GM12872 (cell line): ENCODE measurements around the gene COG8.

Source experiments
- TF ChIP-seq, protein P1 (sequence below): IDR thresholded peaks from 3 replicates; pipeline ENCODE4 v1.5.1; 2011; ENCODE audit warnings: low read depth, mild to moderate bottlenecking, low read length, moderate library complexity; ENCODE audit not compliant: insufficient read depth

The COG8 gene

GRCh38 chr16:69376393-69377059, 37.2 kb upstream of the COG8 start:
- TF ChIP-seq, protein P1, sequence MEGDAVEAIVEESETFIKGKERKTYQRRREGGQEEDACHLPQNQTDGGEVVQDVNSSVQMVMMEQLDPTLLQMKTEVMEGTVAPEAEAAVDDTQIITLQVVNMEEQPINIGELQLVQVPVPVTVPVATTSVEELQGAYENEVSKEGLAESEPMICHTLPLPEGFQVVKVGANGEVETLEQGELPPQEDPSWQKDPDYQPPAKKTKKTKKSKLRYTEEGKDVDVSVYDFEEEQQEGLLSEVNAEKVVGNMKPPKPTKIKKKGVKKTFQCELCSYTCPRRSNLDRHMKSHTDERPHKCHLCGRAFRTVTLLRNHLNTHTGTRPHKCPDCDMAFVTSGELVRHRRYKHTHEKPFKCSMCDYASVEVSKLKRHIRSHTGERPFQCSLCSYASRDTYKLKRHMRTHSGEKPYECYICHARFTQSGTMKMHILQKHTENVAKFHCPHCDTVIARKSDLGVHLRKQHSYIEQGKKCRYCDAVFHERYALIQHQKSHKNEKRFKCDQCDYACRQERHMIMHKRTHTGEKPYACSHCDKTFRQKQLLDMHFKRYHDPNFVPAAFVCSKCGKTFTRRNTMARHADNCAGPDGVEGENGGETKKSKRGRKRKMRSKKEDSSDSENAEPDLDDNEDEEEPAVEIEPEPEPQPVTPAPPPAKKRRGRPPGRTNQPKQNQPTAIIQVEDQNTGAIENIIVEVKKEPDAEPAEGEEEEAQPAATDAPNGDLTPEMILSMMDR = no peak

DNA sequence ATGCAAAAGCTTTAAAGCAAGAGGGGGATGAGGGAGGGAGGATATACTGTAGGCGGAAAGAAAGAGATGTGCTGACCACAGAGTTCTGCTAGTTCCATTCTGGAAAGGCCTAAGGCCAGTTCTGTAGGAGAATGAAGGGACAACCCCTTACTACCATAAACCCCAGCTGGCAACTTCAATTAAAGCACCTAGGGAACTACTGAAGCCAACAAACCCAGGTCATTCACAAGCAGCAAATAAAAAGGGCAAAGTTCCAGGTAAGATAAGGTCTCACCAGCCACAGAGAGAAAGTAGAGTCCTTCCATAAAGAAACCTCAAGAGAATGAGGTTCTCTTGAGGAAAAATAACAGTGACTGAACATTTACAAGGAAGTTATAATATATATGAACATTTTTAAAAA, 33.7 kb upstream of the COG8 start:
- TF ChIP-seq, protein P1 = no peak

DNA sequence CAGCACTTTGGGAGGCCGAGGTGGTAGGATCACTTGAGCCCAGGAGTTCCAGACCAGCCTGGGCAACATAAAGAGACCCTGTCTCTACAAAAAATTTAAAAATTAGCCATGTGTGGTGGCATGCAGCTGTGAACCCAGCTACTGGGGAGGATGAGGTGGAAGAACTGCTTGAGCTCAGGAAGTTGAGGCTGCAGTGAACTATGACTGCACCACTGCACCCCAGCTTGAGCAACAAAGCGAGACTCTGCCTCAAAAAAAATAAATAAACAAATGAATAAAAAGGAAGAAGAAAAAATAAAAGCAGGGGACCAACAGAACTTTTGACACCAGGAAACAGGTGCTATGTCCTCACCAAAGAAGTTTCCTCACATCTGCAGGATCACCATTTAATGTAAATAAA, 32.2 kb upstream of the COG8 start:
- TF ChIP-seq, protein P1 = no peak

- TF ChIP-seq, protein P1 = no peak
These were observed 29.5 kb upstream of the COG8 start for GRCh38 chr16:69368866-69369265.

DNA sequence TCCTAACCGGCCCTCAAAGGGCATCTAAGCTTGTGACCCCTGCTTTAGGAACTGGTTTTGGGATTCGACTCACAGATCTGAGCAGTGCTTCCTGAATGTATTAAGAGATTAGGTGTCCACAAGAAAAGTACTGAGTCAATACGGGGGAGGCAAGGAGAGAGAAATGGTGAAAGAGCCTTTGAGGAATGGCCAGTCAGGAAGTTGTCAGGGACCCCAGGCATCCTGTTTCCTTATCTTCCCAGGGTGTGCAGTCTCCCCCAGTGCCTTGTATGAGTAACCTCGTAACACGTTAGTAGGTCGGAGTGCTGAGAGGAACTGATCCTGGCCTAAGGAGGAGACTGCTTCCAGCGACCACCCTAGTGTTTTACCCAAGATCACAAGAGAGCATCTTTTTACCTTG, 28.6 kb upstream of the COG8 start:
- TF ChIP-seq, protein P1 = no peak

- TF ChIP-seq, protein P1 = no peak
These were observed 27.1 kb upstream of the COG8 start for GRCh38 chr16:69366431-69366830.

DNA sequence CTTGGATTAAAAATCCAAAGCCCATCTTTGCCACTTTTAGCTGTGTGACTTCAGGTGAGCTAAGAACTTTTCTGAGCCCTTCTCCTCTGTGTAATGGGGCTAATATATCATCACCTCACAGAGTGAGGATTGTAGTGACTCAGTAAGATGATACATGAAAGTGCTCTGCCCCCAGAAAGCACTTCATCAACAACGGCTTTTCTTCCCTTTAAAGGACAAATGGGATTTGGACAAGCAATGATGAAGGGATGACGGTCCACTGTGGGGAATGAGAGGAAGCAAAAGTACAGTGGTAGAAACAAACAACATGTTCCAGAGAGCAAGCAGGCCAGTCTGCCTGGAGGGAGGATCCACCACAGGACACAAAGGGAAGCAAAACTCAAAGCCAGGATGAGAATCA, 26.5 kb upstream of the COG8 start:
- TF ChIP-seq, protein P1 = no peak
